Measurements from ENCODE around the gene MMP24. TPM values are rescaled to one million over a fixed set of nuclear protein-coding genes. Genes with fewer than 3 reads are reported as not detected.
A peak's percentile ranks its signal among the peaks of the same experiment; 100 is the strongest.

Gene MMP24
- total and polyA plus RNA-seq, 2 of the 13 experiments (the other 11 are each of a cell fraction or from before 2014, with no cell fraction given): 0.29 to 0.35 TPM

GRCh38 chr20:35207950-35208611, 18.4 kb upstream of the MMP24 start (continued):
- no peak for TF ChIP-seq HMGXB3 (CRISPR knock-in tag; IDR thresholded peaks at IDR 0.05; ENCODE audit: borderline replicate concordance)
- TF ChIP-seq PAX8 (CRISPR knock-in tag; IDR thresholded peaks at IDR 0.05; ENCODE audit: borderline replicate concordance): no peak
- 0 out of 2 replicates have a peak, but pooled peaks have one; percentile 62 for TF ChIP-seq ZBTB20 (CRISPR knock-in tag; IDR thresholded peaks at IDR 0.05; ENCODE audit: borderline replicate concordance, low read depth)
- no peak for TF ChIP-seq CHD4 (IDR thresholded peaks at IDR 0.05; ENCODE audit: borderline replicate concordance, low read length)
- no peak for TF ChIP-seq RBFOX2 (IDR thresholded peaks at IDR 0.05; ENCODE audit: low read depth, low read length)
- TF ChIP-seq GATAD1 (CRISPR knock-in tag; IDR thresholded peaks at IDR 0.05): peak; percentile 57
- no peak for TF ChIP-seq EHMT2 (IDR thresholded peaks at IDR 0.05; ENCODE audit: borderline replicate concordance, low read depth, low read length)
- TF ChIP-seq ZNF501 (CRISPR knock-in tag; IDR thresholded peaks at IDR 0.05): peak; percentile 63
- TF ChIP-seq XRCC5 (optimal IDR thresholded peaks at IDR 0.05; ENCODE audit: low read length): peak; percentile 44
- no peak for TF ChIP-seq POLR2AphosphoS5 (IDR thresholded peaks at IDR 0.05; ENCODE audit: low read depth, low read length)
- no peak for TF ChIP-seq ZSCAN20 (CRISPR knock-in tag; IDR thresholded peaks at IDR 0.05; ENCODE audit: borderline replicate concordance)
- peak; percentile 75 for TF ChIP-seq FOXP4 (CRISPR knock-in tag; IDR thresholded peaks at IDR 0.05)
- TF ChIP-seq HOXA3 (CRISPR knock-in tag; IDR thresholded peaks at IDR 0.05): peak; percentile 48; the same call in 1 of the 2 replicates
- TF ChIP-seq MXD1 (CRISPR knock-in tag; IDR thresholded peaks at IDR 0.05): no peak
- TF ChIP-seq TCF12 (IDR thresholded peaks at IDR 0.05): no peak
- 0 out of 2 replicates have a peak, but pooled peaks have one; percentile 44 for TF ChIP-seq TCF12 (CRISPR knock-in tag; IDR thresholded peaks at IDR 0.05)
- no peak for TF ChIP-seq ZNF354B (CRISPR knock-in tag; IDR thresholded peaks at IDR 0.05)
- TF ChIP-seq SP1 (IDR thresholded peaks at IDR 0.05): no peak
- 0 out of 2 replicates have a peak, but pooled peaks have one; percentile 18 for TF ChIP-seq SP1 (CRISPR knock-in tag; IDR thresholded peaks at IDR 0.05)
- TF ChIP-seq ZNF317 (CRISPR knock-in tag; IDR thresholded peaks at IDR 0.05): peak; percentile 95
- no peak for TF ChIP-seq ZNF530 (CRISPR knock-in tag; IDR thresholded peaks at IDR 0.05; ENCODE audit: low read depth)
- peak; percentile 62; the same call in 1 of the 2 replicates for TF ChIP-seq TBX2 (CRISPR knock-in tag; IDR thresholded peaks at IDR 0.05; ENCODE audit: borderline replicate concordance)
- TF ChIP-seq HNF1B (CRISPR knock-in tag; IDR thresholded peaks at IDR 0.05): peak; percentile 60

Data from HepG2 (cell line).